GM12872 (cell line): ENCODE results near the gene DCAF8L2.
A peak's percentile ranks its signal among the peaks of the same experiment; 100 is the strongest.

Experiments used
- CTCF ChIP-seq: IDR thresholded peaks from 3 replicates; pipeline ENCODE4 v1.5.1; 2011; ENCODE audit warnings: low read depth, mild to moderate bottlenecking, low read length, moderate library complexity; ENCODE audit not compliant: insufficient read depth

The DCAF8L2 gene

GRCh38 chrX:27679281-27679680 is 89.1 kb downstream of the DCAF8L2 start:
- no peak for TF ChIP-seq CTCF

- no peak for TF ChIP-seq CTCF
Observed at GRCh38 chrX:27680726-27681125, 90.6 kb downstream of the DCAF8L2 start.

GRCh38 chrX:27683566-27684208 is 93.5 kb downstream of the DCAF8L2 start:
- TF ChIP-seq CTCF: peak; percentile 49; the same call in 2 of the 3 replicates

- no peak for TF ChIP-seq CTCF
Observed at GRCh38 chrX:27694667-27695066, 104.5 kb downstream of the DCAF8L2 start.

- no peak for TF ChIP-seq CTCF
Observed at GRCh38 chrX:27706526-27706925, 116.4 kb downstream of the DCAF8L2 start.

- no peak for TF ChIP-seq CTCF
Observed at GRCh38 chrX:27715610-27716009, 125.5 kb downstream of the DCAF8L2 start.

GRCh38 chrX:27728291-27728690 is 138.1 kb downstream of the DCAF8L2 start:
- no peak for TF ChIP-seq CTCF

GRCh38 chrX:27731962-27732361 is 141.8 kb downstream of the DCAF8L2 start:
- TF ChIP-seq CTCF: no peak
